ENCODE results near the gene EIF3F.
"Not testable (repeated sequence)": the region's sequence is repeated elsewhere in the genome, so short reads cannot be mapped to it uniquely, and the experiment has no call there.

The EIF3F gene

GRCh38 chr11:7986768-7987559 is at the start of gene EIF3F:
TSS of gene EIF3F (plus strand) at chr11:7987337. CDS start at chr11:7987353, 16 bp downstream.
- DNase-seq (ENCODE audit: low read depth), result peak; percentile 99

- DNase-seq (ENCODE audit: low read depth), result no peak
Measured at GRCh38 chr11:7941146-7941545, 46.0 kb upstream of the EIF3F start.

- DNase-seq (ENCODE audit: low read depth), result no peak
Measured at GRCh38 chr11:7941608-7942007, 45.5 kb upstream of the EIF3F start, which contains the start of gene OR10A3. TSS of gene OR10A3 (minus strand) at chr11:7941708. CDS start at chr11:7939520, 2,188 bp downstream.

- DNase-seq (ENCODE audit: low read depth), result no peak
Measured at GRCh38 chr11:7944123-7944522, 43.0 kb upstream of the EIF3F start.

GRCh38 chr11:7949934-7950333 is 37.2 kb upstream of the EIF3F start:
- no peak for DNase-seq (ENCODE audit: low read depth)

- no peak for DNase-seq (ENCODE audit: low read depth)
Measured at GRCh38 chr11:7955191-7955590, 31.9 kb upstream of the EIF3F start.

GRCh38 chr11:7964261-7964660 is 22.9 kb upstream of the EIF3F start:
- no peak for DNase-seq (ENCODE audit: low read depth)

- DNase-seq (ENCODE audit: low read depth), result no peak
Measured at GRCh38 chr11:7964873-7965272, 22.3 kb upstream of the EIF3F start.

- DNase-seq (ENCODE audit: low read depth), result no peak
Measured at GRCh38 chr11:7965386-7965785, 21.8 kb upstream of the EIF3F start, which contains the start of gene NLRP10. TSS of gene NLRP10 (minus strand) at chr11:7965447. CDS start at chr11:7963495, 1,952 bp downstream.

- DNase-seq (ENCODE audit: low read depth), result no peak
Measured at GRCh38 chr11:7967097-7967496, 20.0 kb upstream of the EIF3F start.

GRCh38 chr11:7967826-7968225 is 19.3 kb upstream of the EIF3F start:
- DNase-seq (ENCODE audit: low read depth), result no peak

- DNase-seq (ENCODE audit: low read depth), result no peak
Measured at GRCh38 chr11:7968686-7969085, 18.5 kb upstream of the EIF3F start.

GRCh38 chr11:7969756-7970646 is 17.1 kb upstream of the EIF3F start:
- no peak for DNase-seq (ENCODE audit: low read depth)

GRCh38 chr11:7971846-7972245 is 15.3 kb upstream of the EIF3F start:
- no peak for DNase-seq (ENCODE audit: low read depth)

- no peak for DNase-seq (ENCODE audit: low read depth)
Measured at GRCh38 chr11:7973011-7973410, 14.1 kb upstream of the EIF3F start.

- no peak for DNase-seq (ENCODE audit: low read depth)
Measured at GRCh38 chr11:7974668-7975067, 12.5 kb upstream of the EIF3F start.

- peak; percentile 79 for DNase-seq (ENCODE audit: low read depth)
Measured at GRCh38 chr11:7977232-7977917, 9.8 kb upstream of the EIF3F start.

- DNase-seq (ENCODE audit: low read depth), result no peak
Measured at GRCh38 chr11:7981619-7982157, 5.4 kb upstream of the EIF3F start.

GRCh38 chr11:7982582-7983119 is 4.5 kb upstream of the EIF3F start:
- DNase-seq (ENCODE audit: low read depth), result no peak

- no peak for DNase-seq (ENCODE audit: low read depth)
Measured at GRCh38 chr11:7983832-7984590, 3.1 kb upstream of the EIF3F start.

GRCh38 chr11:7987560-7987883 is 385 bp downstream of the EIF3F start:
- DNase-seq (ENCODE audit: low read depth), result not testable (repeated sequence)
